Gastrocnemius medialis (tissue), 4 donors: ENCODE data around the gene EPAS1. TPM values are rescaled to one million over a fixed set of nuclear protein-coding genes. Genes with fewer than 3 reads are reported as not detected.
A peak's percentile ranks its signal among the peaks of the same experiment; 100 is the strongest.

Source experiments
- ATAC-seq, 2 donors: fragments of 150-250 bp; one replicate each; pipeline ENCODE4 v1.9.1; 2016
- DNase-seq, 2 donors: peaks; one replicate each; pipeline ENCODE4 v3.0.0-alpha.2; 2019
- H3K27ac ChIP-seq, 4 donors: fragments of 200-600 bp; sonication (generic); 1 replicate in 1 of 4; 2 replicates in 3 of 4; pipeline ENCODE4 v1.5.1; 2016 to 2018; ENCODE audit warnings: mild to moderate bottlenecking in 2 of 4, moderate library complexity in 1 of 4
- H3K27me3 ChIP-seq, 3 donors: fragments of 200-600 bp; sonication (generic) in 2 of 3; 1 replicate in 1 of 3; 2 replicates in 2 of 3; pipeline versions ENCODE4 v1.5.1 to v1.6.0; 2016 to 2019; ENCODE audit warnings: mild to moderate bottlenecking in 1 of 3, moderate library complexity in 1 of 3
- H3K36me3 ChIP-seq, 2 donors: fragments of 200-600 bp; sonication (generic) in 1 of 2; one replicate each; pipeline ENCODE4 v1.5.1; 2017 to 2018
- H3K4me1 ChIP-seq, 2 donors: fragments of 200-600 bp; sonication (generic) in 1 of 2; one replicate each; pipeline ENCODE4 v1.5.1; 2016 to 2017; ENCODE audit warnings: mild to moderate bottlenecking in 2 of 2
- H3K4me3 ChIP-seq, 4 donors: fragments of 200-600 bp; sonication (generic) in 3 of 4; 1 replicate in 1 of 4; 2 replicates in 3 of 4; pipeline ENCODE4 v1.5.1; 2016 to 2019; ENCODE audit warnings: mild to moderate bottlenecking in 2 of 4
- H3K9me3 ChIP-seq, 3 donors: fragments of 200-600 bp; sonication (generic) in 2 of 3; 1 replicate in 1 of 3; 2 replicates in 2 of 3; pipeline ENCODE4 v1.5.1; 2016 to 2019
- POLR2A ChIP-seq, 2 donors: fragments of 450-650 bp; IDR thresholded peaks; one replicate each; pipeline ENCODE4 v1.6.1; 2017; ENCODE audit warnings: antibody characterized with exemption in 2 of 2, mild to moderate bottlenecking in 2 of 2, moderate library complexity in 2 of 2
- in situ Hi-C, 4 donors: fragments of 200-750 bp; cut with MboI; loops; one replicate each; pipeline versions ENCODE4 v1.15.0 to v1.8.0; 2017; ENCODE audit warnings: low sequenced_read_pairs in 4 of 4
- intact Hi-C: fragments of 100-400 bp; cut with DNase I; formaldehyde crosslinking; loops from one replicate; pipeline ENCODE4 v1.15.1; 2023; ENCODE audit warnings: low total_unique reads
- total RNA-seq, 4 donors: library from RNA; depleted of rRNA; stranded (reverse); fragments of >200 nt; gene quantifications; one replicate each; pipeline versions ENCODE4 v1.1.0 to v1.2.3, GENCODE V29; 2016
- TF ChIP-seq, protein P1 (sequence below), 5 experiments: fragments of 450-650 bp in 3 of 5; fragments of 200-600 bp in 2 of 5; sonication (generic) in 2 of 5; IDR thresholded peaks in 4 of 5; conservative IDR thresholded peaks in 1 of 5; 1 replicate in 4 of 5; 2 replicates in 1 of 5; pipeline ENCODE4 v1.5.1; 2016 to 2019; ENCODE audit warnings: antibody characterized with exemption in 5 of 5, mild to moderate bottlenecking in 3 of 5, moderate library complexity in 3 of 5

The EPAS1 gene
- total RNA-seq, 4 donors from 2014 or later = 61.5 to 95.1 (median 90.0) TPM

DNA sequence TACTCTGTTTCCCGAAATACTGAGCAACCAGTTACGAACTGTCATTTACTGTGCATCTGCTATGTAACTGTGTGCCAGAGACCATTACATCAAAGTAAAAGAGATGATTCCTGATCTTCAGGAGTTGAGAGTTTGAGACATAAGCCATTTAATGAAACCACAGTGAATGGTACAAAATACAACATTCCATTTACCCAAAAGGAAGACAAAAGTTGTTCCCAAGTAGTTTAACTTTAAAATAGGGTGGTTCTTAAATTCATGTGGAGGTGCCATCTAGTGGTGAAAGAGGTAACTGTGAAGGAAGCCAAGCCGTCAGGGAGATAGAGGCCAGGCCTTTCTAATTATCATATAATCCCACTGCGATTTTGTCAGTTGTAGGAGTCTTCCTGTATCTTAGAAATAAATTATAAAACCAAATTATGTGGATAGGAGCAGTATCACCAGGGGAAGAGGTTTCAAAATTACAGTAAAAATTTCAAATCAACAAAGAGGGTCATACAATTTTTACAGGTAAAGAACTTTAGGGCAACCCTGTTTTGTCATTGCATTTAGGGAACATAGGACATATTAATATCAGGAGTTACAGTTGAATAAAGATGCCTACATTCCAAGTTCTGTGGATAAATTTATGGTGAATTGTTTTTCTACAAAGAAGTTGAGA is 67.7 kb downstream of the EPAS1 start:
- H3K4me1 ChIP-seq = peaks cover 7 to 10% of the 10 kb centered on the region in 2 donors
- no peak for TF ChIP-seq POLR2A (IDR thresholded peaks at IDR 0.05)
- TF ChIP-seq, protein P1, sequence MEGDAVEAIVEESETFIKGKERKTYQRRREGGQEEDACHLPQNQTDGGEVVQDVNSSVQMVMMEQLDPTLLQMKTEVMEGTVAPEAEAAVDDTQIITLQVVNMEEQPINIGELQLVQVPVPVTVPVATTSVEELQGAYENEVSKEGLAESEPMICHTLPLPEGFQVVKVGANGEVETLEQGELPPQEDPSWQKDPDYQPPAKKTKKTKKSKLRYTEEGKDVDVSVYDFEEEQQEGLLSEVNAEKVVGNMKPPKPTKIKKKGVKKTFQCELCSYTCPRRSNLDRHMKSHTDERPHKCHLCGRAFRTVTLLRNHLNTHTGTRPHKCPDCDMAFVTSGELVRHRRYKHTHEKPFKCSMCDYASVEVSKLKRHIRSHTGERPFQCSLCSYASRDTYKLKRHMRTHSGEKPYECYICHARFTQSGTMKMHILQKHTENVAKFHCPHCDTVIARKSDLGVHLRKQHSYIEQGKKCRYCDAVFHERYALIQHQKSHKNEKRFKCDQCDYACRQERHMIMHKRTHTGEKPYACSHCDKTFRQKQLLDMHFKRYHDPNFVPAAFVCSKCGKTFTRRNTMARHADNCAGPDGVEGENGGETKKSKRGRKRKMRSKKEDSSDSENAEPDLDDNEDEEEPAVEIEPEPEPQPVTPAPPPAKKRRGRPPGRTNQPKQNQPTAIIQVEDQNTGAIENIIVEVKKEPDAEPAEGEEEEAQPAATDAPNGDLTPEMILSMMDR (IDR thresholded peaks at IDR 0.05 in 4 of 5, conservative IDR thresholded peaks at IDR 0.05 in 1 of 5) = peak; percentile 71 to 84 (median 78)
- H3K36me3 ChIP-seq = peaks cover 0 to 5% of the 10 kb centered on the region in 2 donors
- no peaks in the 10 kb centered on the region for H3K9me3 ChIP-seq
- H3K27ac ChIP-seq = peak overlapping the region in 2 of 4 donors; percentile 12 to 19
- ATAC-seq = peak; percentile 44 to 71
- no peak overlapping the region for H3K4me3 ChIP-seq
- in situ Hi-C loops = loop anchor here (10.0 to 25.0 kb wide), 4 partner anchors 128 to 370 kb away; no protein-coding TSS in a partner anchor
- H3K27me3 ChIP-seq = no peaks in the 10 kb centered on the region
- intact Hi-C loops = loop anchor here (1.0 to 2.0 kb wide), 2 partner anchors 66 to 135 kb away; no protein-coding TSS in a partner anchor
- no peak for DNase-seq

DNA sequence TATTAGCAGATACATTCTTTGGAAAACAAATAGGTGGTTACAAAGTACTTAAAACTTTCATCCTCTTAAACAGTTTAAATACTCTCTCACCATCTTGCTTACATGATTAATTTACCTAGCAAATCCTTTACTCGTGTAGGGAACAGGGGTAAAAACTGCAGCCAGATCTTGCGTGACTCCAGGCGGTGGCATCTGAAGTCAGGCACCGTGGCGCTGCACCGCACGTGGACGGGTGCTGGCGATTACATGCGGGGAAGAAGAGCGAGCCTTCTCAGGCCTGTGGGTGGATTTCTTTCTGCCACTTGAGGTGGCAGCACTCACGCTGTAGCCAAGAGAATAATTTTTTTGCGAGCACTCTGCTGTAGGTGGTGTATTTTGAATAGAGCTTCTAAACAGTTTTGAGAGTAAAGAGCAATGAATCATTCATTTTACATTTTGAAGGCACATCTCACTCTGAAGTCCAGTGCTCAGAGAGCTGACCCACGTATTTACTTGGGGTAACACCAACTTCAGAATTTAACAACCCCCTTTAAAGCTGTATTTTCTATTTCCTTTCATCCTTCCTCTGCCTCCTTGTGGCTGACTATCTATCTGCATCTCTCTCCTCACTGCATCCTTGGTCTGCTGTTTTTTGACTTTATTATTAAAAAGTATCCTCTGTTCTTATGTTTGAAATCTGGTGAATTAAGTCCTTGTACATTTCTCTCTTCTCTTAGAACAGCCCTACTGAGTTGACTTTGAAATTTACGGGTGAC is 68.9 kb downstream of the EPAS1 start:
- DNase-seq (no peak), ATAC-seq (no peak)
- Histone ChIP-seq H3K36me3 (peaks cover 0 to 17% of the 10 kb centered on the region in 2 donors), H3K27me3 (no peaks in the 10 kb centered on the region), H3K4me1 (peaks cover 7 to 10% of the 10 kb centered on the region in 2 donors), H3K9me3 (no peaks in the 10 kb centered on the region), H3K4me3 (no peak overlapping the region), H3K27ac (peak overlapping the region in 2 of 4 donors; percentile 39 to 64)
- TF ChIP-seq, protein P1 (IDR thresholded peaks at IDR 0.05 in 4 of 5, conservative IDR thresholded peaks at IDR 0.05 in 1 of 5) = no peak
- TF ChIP-seq POLR2A (IDR thresholded peaks at IDR 0.05) = no peak
- intact Hi-C loops (loop anchor here (2.0 kb wide), 2 partner anchors 67 to 355 kb away; no protein-coding TSS in a partner anchor), in situ Hi-C loops (loop anchor here (10.0 to 25.0 kb wide), 4 partner anchors 129 to 371 kb away; no protein-coding TSS in a partner anchor)

DNA sequence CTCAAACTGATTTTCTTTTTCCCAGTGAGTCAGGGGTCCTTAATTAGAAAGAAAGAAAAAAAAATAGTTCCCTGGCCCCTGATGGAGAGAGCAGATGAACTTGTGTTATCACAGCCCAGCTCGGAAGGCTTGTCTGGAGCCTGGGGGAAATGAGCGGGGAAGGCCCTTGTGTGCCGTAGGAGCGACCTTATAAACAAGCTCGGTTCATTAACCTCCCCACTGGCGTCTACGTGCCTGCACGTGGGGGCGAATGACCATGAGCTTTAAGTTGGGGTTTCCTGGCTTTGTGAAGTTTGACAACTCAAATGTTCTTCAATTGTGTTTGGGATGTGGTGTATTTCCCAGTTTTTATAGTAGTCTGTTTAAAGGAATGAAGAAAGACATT is 69.5 kb downstream of the EPAS1 start:
- no peak for TF ChIP-seq POLR2A (IDR thresholded peaks at IDR 0.05)
- TF ChIP-seq, protein P1 (IDR thresholded peaks at IDR 0.05 in 4 of 5, conservative IDR thresholded peaks at IDR 0.05 in 1 of 5) = no peak
- DNase-seq (no peak), ATAC-seq (no peak)
- Histone ChIP-seq H3K4me3 (no peak overlapping the region), H3K36me3 (peaks cover 0 to 22% of the 10 kb centered on the region in 2 donors), H3K4me1 (peaks cover 7 to 10% of the 10 kb centered on the region in 2 donors), H3K9me3 (no peaks in the 10 kb centered on the region), H3K27me3 (no peaks in the 10 kb centered on the region), H3K27ac (peak overlapping the region in 2 of 4 donors; percentile 39 to 64)
- in situ Hi-C loops = loop anchor here (10.0 to 25.0 kb wide), 4 partner anchors 129 to 372 kb away; no protein-coding TSS in a partner anchor
- intact Hi-C loops = loop anchor here (2.0 kb wide), 1 partner anchor 356 kb away; no protein-coding TSS in a partner anchor

DNA sequence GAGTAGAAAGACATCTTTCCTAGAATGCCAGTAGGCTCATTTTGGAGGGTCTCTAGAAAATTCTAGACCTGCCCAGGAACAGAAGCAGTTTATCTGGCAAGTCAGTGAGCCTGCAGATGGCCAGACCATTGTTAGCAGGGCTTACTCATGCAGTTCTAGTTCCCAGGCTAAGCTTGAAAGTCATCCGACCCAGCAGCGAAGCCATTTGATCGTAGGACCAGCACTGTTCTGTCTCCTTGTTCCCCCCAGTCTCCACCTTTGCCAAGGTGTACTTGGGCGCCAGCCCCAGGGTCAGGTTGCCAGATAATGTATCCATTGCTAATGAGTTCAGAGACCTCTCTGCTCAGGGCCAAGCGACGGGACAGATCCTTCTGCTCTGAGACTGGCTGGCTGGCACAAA is 70.1 kb downstream of the EPAS1 start:
- Histone ChIP-seq H3K27ac (peak overlapping the region in 3 of 4 donors; percentile 14 to 64 (median 39)), H3K36me3 (peaks cover 0 to 26% of the 10 kb centered on the region in 2 donors), H3K9me3 (no peaks in the 10 kb centered on the region), H3K27me3 (no peaks in the 10 kb centered on the region), H3K4me3 (no peak overlapping the region), H3K4me1 (peaks cover 7 to 10% of the 10 kb centered on the region in 2 donors)
- in situ Hi-C loops = loop anchor here (10.0 to 25.0 kb wide), 4 partner anchors 130 to 372 kb away; no protein-coding TSS in a partner anchor
- intact Hi-C loops = loop anchor here (2.0 kb wide), 1 partner anchor 356 kb away; no protein-coding TSS in a partner anchor
- ATAC-seq (peak; percentile 48 to 61), DNase-seq (no peak)
- TF ChIP-seq, protein P1 (IDR thresholded peaks at IDR 0.05 in 4 of 5, conservative IDR thresholded peaks at IDR 0.05 in 1 of 5) = no peak
- no peak for TF ChIP-seq POLR2A (IDR thresholded peaks at IDR 0.05)
